ENCODE data around the gene ACTG1. TPM values are rescaled to one million over a fixed set of nuclear protein-coding genes. Genes with fewer than 3 reads are reported as not detected.
A peak's percentile ranks its signal among the peaks of the same experiment; 100 is the strongest.

Gene ACTG1
- total and polyA plus RNA-seq, 2 of the 13 experiments (the other 11 are each of a cell fraction or from before 2014, with no cell fraction given), result 973 to 1,138 TPM

GRCh38 chr17:81487487-81488275 lies 24.9 kb downstream of the ACTG1 start (continued):
- TF ChIP-seq ZNF329 (CRISPR knock-in tag; IDR thresholded peaks at IDR 0.05; ENCODE audit: low read depth) (peak; percentile 75; the same call in 1 of the 2 replicates), ZNF138 (CRISPR knock-in tag; IDR thresholded peaks at IDR 0.05; ENCODE audit: low read depth) (no peak), ATF1 (CRISPR knock-in tag; IDR thresholded peaks at IDR 0.05) (no peak), ZNF101 (CRISPR knock-in tag; IDR thresholded peaks at IDR 0.05; ENCODE audit: borderline replicate concordance, low read depth) (0 out of 2 replicates have a peak, but pooled peaks have one; percentile 76), BORCS8-MEF2B (CRISPR knock-in tag; IDR thresholded peaks at IDR 0.05) (peak; percentile 88), ZFP62 (CRISPR knock-in tag; IDR thresholded peaks at IDR 0.05) (no peak), REPIN1 (CRISPR knock-in tag; IDR thresholded peaks at IDR 0.05; ENCODE audit: borderline replicate concordance, low read depth) (0 out of 2 replicates have a peak, but pooled peaks have one; percentile 49), CREB3 (CRISPR knock-in tag; IDR thresholded peaks at IDR 0.05) (peak; percentile 84; the same call in 1 of the 2 replicates), ZNF746 (CRISPR knock-in tag; IDR thresholded peaks at IDR 0.05) (no peak), PAF1 (CRISPR knock-in tag; IDR thresholded peaks at IDR 0.05) (no peak), REXO4 (CRISPR knock-in tag; IDR thresholded peaks at IDR 0.05; ENCODE audit: borderline replicate concordance) (0 out of 2 replicates have a peak, but pooled peaks have one; percentile 23), ZBTB26 (CRISPR knock-in tag; IDR thresholded peaks at IDR 0.05; ENCODE audit: borderline replicate concordance) (no peak), ZNF576 (CRISPR knock-in tag; IDR thresholded peaks at IDR 0.05) (no peak; the same call in 1 of the 2 replicates), ZHX2 (IDR thresholded peaks at IDR 0.05; ENCODE audit: low read depth) (no peak), ZHX2 (CRISPR knock-in tag; IDR thresholded peaks at IDR 0.05; ENCODE audit: borderline replicate concordance) (peak; percentile 89), SPEN (CRISPR knock-in tag; IDR thresholded peaks at IDR 0.05; ENCODE audit: low read depth) (peak; percentile 49), IRF9 (CRISPR knock-in tag; IDR thresholded peaks at IDR 0.05; ENCODE audit: borderline replicate concordance) (no peak)
- TF ChIP-seq, protein P1, sequence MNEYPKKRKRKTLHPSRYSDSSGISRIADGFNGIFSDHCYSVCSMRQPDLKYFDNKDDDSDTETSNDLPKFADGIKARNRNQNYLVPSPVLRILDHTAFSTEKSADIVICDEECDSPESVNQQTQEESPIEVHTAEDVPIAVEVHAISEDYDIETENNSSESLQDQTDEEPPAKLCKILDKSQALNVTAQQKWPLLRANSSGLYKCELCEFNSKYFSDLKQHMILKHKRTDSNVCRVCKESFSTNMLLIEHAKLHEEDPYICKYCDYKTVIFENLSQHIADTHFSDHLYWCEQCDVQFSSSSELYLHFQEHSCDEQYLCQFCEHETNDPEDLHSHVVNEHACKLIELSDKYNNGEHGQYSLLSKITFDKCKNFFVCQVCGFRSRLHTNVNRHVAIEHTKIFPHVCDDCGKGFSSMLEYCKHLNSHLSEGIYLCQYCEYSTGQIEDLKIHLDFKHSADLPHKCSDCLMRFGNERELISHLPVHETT (CRISPR knock-in tag; conservative IDR thresholded peaks at IDR 0.05), result no peak
